NCI-H2196 (cell line): ENCODE measurements around the gene SRGAP3.
"Not testable (repeated sequence)": the region's sequence is repeated elsewhere in the genome, so short reads cannot be mapped to it uniquely, and the experiment has no call there.

ENCODE experiments used
- DNase-seq: peaks from one replicate; lab custom pipeline; 2025; ENCODE audit not compliant: unreplicated experiment; lab: John Stamatoyannopoulos, UW

The SRGAP3 gene

DNA sequence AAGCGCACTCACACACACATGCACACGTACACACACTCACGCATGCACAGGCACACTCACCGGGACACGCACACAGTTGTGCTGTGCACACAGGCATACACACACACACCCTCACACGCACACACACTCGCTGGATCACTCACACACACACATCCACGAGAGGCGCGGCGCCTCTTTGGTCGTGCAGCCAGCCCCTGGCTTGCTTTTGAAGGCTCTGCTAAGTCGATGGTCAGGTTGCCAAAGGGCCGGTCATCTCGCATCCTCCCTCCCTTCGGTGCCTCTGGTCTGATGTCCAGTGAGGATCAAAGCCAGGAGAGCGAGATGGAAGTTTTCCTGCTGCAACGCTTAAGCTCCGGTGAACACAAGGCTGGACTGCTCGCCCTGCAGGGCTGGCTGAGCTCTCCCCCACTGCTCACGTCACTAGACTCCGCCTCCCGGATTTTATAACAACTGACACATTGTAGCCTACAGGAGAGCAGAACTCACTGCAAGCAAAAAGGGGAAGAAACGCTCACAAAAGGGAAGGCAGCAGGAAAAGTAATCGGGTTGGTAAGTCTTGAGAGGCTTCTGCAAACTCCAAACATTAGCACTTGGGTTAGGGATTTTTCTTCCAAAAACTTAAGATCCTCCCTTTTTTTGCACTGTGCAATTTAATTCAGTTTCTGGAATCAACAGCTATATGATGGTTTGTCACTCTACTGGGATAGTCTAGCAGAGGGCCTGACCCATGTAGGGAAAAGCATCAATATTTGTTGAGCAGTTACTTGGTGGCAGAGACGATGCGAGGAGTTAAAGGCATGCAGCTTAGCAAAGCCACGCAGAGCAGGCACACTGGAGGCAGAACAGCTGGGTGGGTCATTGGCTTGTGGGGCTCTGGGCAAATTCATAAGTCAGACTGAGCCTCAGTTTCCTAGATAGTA is at the start of gene SRGAP3:
Gene SRGAP3, minus strand, starts transcription at position 374 of the 920 bp plus-strand sequence. CDS start 695 bp downstream, outside the sequence.
- peak; percentile 69 for DNase-seq

DNA sequence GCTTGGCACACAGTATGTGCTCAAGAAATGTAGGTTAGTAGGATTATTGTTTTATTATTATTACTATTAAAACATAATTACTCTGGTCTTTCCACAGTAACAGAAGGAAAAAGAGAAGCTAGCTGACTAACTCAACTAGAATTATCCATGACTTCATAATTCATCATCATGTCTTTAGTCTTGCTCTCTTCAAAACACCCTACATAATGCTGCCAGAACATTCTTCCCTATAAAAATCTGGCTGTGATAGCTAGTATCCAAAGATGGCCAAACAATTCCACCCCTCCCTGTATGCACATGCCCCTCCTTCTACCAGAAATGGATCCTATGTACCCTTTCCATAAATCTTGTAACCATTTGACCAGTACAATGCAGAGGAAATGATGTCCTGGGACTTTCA is 48.8 kb upstream of the SRGAP3 start:
- DNase-seq, result no peak

DNA sequence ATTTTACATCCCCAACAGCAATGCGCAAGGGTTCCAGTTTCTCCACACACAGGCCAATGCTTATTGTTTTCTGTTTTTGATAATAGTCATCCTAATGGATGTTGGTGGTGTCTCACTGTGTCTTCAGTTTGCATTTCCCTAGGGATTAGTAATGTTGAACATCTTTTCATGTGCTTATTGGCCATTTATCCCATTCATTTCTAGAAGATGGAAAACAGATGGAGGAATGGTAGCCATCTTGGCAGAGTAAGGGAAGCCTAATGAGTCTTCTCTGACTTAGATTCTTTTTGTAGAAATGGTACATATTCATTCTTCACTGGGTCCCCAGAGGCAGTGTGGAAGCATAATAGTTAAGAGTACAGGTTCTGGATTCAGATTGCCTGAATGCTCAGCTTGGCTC is 46.8 kb upstream of the SRGAP3 start:
- no peak for DNase-seq

DNA sequence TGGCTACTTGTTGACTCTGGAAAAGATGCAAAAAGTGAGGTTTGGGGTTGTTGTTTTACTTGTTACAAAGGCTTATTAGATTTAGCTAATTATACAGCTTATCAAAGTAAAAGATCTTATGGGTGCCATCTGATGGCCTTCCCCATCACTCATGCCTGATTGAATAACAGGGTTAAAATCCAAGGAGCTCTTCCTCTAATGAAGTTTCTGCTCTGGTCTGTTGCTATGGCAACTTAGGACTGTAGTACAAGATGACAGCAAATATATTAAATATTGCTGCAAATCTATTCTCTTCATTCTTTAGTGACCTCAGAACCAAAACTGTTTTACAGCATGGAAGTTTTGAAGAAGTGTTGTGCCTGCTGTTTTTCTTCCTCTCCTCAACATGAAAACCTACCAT is 45.6 kb upstream of the SRGAP3 start:
- no peak for DNase-seq

DNA sequence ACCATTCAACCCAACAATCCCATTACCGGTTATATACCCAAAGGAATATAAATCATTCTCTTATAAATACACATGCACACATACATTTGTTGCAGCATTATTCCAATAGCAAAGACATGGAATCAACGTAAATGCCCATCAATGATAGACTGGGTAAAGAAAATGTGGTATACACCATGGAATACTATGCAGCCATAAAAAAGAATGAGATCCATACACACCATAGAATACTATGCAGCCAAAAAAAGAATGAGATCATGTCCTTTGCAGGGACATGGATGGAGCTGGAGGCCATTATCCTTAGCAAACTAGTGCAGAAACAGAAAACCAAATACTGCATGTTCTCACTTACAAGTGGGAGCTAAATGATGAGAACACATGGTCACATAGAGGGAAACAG is 44.5 kb upstream of the SRGAP3 start:
- not testable (repeated sequence) for DNase-seq

DNA sequence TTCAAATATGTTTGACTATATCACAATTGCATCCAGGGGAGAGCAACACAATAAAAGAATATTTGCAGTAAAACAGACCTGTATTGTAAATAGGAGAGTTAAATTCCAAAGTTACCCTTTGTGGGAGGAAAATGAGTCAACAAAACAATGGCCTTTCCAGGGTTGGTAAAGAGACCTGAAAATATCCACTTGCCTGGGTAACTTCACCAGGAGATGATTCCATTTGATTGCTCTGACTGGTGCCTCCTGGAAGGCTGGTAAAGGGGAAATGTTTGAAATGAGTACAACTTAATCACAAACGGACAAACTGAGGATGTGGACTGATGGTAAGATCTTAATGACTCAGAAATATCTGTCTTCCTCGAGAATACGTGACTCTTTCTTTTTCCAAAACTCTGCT is 43.6 kb upstream of the SRGAP3 start:
- DNase-seq, result no peak

DNA sequence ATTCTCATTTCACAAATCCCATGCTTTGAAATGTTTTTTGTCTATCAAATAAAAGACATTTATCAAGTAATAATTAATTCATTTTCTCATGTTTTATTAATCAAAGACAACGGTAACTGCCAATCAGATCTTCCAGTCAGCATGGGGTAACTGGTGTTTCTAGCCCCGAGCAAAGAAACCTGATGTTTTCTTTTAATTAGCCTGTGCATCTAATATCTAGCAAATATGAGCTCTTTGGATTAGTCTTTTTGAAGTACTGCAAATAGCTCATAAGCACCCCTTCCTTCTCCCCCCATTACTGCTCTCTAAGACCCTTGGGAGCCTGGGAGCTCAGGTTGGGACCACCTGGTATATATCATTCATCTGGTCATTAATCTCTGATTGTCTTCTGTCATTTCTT is 43.1 kb upstream of the SRGAP3 start:
- no peak for DNase-seq

DNA sequence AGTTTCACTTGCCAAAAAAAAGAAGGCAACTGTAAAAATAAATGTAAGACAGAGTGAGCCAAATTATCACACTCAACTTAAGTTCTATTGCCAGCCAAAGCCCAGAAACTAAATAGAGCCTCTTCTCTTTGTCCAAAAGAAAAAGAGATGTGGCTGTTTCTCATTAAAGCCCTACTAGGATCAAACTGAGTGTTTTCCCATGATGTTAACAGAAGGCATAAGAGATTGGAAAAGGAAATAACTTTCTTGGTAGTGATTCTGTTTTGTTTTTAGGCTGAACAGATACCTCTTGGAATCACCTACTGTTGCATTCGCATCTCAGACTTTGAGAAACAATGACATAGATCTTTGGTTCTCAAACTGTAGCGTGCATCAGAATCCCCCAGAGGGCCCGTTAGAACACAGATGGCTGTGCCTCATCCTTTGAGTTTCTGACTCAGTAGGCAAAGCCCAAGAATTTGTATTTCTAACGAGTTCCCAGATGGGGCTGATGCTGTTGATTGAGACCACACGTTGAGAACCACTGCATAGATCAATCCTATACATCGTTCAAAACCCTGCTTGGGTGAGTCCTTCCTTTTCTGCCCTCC is 42.5 kb upstream of the SRGAP3 start:
- no peak for DNase-seq

DNA sequence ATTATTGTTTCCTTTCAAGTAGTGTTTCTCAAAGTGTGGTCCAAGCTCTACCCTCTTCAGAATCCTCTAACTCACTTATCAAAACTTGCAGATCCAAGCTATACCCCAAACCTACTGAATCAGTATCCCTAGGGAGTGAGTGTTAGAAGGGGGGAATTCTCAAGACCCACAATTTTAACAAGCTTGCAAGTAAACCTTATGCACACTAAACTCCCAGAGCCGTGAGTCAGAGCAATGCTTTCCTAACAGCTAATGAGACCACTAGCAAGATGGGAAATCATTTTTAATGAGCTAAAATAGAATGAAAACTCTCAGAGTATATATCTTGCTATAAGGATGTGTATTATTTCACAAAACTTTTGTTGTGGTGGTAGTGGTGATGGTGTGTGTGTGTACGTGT is 41.1 kb upstream of the SRGAP3 start:
- DNase-seq, result no peak

DNA sequence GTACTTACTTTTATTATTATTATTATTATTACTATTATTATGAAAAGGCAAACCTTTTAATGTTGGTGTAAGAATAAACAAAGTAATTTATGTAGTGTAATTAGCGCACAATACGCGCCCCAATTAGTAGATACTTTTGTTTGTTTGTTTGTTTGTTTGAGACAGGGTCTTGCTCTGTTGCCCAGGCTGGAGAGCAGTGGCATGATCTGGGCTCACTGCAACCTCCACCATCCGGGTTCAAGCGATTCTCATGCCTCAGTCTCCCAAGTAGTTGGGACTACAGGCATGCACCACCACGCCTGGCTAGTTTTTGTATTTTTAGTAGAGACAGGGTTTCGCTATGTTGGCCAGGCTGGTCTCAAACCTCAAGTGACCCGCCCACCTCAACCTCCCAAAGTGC is 32.1 kb upstream of the SRGAP3 start:
- not testable (repeated sequence) for DNase-seq

DNA sequence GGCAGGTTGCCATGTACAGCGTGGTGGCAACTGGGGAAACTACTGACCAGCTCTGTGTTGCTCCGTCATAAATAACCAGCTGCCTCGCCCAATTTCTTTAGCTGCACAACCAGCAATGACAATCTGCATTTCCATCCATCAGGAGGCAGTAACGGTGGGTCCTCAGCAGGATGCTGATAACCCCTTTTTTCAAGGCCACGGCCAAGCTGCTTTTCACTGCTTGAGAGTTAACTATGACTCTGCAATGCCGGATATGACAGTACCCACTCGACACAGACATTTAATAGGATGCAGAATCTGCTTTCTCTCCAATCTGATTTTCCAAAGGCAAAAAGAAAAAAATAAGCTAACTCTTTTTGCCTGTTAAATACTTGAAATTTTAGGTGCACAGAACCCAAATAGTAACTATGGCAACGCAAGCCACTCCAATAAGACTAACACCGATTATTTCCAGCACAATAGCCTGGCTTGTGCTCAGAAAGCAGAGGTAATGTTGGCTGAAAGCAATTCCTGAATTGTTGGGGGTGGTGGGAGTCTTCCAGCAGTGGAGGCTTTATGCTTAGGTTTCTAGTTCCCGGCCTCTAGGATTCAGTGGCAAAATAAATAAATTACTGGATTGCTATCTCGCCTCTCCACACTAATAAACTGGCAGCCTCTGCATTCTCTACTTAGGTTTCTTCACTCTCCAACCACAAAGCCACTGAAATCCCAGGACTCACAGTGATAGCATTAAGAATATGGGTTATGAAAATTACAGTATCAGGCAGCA is 31.2 kb upstream of the SRGAP3 start:
- DNase-seq, result peak; percentile 16

DNA sequence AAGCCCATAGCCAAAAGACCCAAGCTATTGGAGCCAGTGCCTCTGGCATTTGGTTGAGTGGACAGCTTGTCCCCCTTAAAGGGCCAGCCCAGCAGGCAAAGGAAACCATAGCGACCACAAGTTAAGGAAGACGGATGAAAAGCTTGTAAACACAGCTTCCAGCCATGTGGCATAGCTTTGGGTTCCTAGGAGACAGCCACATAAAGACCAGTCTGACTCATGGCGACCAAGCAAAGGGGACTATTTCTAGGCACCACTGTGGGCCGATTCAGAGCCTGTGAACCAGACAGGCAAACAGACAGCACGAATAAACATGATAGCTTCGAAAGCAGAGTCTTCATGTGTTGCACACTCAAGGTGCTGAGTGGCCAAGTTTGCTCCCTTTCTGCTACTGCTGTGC is 30.5 kb upstream of the SRGAP3 start:
- DNase-seq, result peak; percentile 17

DNA sequence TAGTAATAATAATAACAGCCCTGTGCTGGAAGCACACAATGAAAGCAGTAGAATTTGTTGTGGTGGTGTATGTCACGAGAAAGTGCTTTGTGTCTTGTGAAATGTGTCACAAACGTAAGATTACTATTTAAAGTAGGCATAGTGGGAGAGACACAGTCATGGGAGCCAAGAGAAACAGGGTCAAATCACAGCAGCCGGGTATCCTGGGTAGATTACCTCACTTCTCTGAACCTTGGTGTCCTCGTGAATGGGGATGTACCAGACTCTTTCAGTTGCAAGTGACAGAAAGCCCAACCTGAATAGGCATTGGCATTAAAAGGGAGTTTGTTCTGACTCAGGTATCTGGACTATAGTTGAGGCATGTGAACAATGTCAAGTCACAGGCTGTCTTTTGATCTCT is 29.1 kb upstream of the SRGAP3 start:
- no peak for DNase-seq

DNA sequence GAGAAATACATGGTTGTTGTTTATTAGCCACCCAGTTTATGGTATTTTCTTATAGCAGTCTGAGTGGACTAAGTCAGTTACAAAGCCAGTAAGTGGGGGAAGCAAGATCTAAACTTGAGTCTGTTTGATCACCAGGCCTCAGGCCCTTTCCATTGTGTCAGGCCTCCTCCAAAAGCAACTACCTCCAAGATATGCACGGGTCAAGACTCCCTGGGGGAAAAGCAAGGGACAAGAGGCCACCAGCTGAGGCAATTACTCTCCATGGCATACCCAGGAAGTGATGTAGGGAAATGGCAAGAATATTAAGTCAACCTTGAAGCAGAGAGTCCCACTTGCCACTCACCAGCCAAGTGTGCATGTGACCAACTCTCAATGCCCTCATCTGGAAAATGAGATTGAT is 28.6 kb upstream of the SRGAP3 start:
- no peak for DNase-seq

DNA sequence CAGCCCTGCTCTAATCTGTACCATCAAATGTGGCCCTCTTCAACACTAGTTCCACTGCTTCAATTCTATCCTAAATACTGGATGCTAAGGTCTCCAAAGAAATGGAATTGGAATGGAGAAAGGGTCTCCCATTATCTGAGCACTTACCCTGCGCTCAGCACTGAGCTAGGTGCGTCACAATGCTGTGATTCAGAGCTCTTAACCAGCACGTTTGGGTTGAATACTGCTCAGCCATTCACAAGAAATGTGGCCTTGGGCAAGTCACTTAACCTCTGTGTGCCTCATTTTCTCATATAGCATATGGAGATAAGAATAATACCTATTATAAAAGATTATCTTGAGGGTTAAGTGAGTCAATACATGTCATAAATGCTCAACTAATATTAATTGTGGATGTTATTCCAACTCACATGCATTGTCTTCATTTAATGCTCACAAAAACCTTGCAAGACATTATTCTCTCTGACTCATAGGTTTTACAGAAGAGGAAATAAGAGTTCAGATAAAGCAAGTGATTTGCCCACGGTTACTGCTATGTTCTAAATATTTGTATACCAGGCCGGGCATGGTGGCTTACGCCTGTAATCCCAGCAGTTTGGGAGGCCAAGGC is 27.4 kb upstream of the SRGAP3 start:
- DNase-seq, result no peak

DNA sequence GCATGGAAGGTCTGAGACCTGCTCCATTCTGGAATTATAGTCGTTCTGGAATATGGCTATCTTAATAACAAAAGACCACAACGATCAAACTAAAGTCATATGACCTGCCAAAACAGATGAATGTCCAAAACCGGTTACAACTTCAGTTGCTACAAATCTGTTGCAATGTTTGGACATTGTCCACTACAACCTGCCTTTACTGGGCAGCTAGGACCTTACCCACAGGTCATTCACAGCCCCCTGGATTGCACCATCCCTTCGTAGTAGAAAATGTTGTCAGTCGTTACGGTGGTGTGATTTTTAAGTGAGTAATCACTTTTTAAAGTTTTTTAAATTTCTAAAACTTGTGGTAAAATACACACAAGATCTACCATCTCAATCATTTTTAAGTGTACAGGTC is 22.5 kb upstream of the SRGAP3 start:
- no peak for DNase-seq

DNA sequence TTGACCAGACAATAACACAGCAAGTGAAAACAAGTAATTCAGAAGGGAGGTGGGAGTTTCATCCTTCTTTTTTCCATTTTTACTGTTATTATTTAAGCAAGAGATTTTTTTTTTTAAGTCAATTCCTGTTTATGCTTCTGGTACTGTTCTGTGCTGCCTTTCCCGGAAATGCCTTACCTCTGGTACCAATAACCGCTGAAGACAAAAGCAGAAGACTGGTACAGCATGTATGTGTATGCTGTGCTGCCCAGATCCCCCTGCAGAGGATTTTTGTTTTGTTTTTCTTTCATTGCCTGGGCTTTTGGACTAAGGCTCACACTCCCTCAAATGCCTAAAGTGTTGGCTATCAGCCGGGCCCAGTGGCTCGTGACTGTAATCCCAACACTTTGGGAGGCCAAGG is 21.3 kb upstream of the SRGAP3 start:
- DNase-seq, result no peak

DNA sequence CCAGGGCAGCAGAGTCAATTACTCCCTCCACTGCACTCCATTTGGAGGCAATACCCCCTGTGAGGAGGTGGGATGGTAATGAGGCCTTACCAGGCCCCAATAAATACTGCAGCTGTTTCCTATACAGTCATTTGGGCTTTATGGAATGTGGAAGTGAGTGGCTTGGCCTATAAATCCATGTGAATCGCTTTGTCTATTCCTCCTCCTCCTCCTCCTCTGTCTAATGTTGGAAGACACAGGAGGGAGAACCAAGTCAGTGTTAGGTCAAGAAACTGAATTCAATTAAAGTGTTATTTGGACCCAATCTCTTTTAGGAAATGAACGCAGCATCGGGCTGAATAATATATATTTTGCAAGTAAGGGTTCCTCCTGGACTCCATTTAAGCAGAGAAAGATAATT is 17.3 kb upstream of the SRGAP3 start:
- DNase-seq, result no peak

DNA sequence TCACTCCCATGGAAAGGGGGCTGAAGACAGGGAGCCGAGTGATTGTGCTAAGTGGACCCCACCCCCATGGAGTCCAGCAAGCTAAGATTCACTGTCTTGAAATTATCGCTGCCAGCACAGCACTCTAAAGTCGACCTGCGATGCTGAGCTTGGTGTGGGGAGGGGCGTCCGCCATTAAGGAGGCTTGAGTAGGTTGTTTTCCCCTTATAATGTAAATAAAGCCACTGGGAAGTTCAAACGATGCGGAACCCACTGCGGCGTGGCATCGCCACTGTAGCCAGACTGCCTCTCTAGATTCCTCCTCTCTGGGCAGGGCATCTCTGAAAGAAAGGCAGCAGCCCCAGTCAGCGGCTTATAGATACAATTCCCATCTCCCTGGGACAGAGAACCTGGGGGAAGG is 10.9 kb upstream of the SRGAP3 start:
- no peak for DNase-seq

DNA sequence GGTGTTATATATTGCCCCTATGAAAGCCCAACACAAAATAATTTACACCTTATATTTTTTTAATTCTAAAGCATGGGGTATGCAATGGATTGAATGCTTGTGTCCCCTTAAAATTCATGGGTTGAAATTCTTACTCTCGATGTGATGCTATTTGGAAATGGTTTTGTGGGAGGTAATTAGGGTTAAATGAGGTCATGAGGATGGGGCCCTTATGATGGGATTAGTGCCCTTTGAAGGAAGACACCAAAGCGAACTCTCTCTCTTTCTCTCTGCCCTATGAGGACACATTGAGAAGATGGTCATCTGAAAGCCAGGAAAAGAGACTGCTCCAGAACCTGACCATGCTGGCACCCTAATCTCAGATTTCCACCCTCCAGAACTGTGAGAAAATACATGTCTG is 7.6 kb upstream of the SRGAP3 start:
- DNase-seq, result no peak

DNA sequence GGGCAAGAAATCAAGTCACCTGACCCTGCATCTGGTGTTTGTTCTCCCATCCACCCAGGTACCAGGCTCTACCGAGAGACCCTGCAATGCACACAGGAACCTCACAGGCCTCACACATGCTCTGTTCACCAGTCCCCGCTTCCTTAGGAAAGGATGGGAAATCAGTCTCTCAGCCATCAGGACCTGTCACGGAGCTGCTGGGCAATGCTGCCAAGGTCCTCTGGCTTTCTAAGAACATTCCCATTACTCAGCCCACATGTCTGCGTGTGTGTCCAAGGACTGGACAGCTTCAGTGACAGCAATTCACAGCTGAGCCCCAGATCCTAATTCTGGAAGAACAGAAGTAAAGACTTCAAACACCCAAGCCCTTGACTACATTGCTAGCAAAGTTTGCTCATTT is 6.5 kb upstream of the SRGAP3 start:
- no peak for DNase-seq
